Testis (tissue), 2 donors: ENCODE data around the gene BICD1.

Experiments
- POLR2A ChIP-seq: fragments of 450-650 bp; IDR thresholded peaks from one replicate; pipeline ENCODE4 v1.6.1; 2017; ENCODE audit warnings: antibody characterized with exemption, mild to moderate bottlenecking, moderate library complexity
- TF ChIP-seq, protein P1 (sequence below), 3 experiments: fragments of 450-650 bp in 2 of 3; fragments of 200-600 bp in 1 of 3; sonication (generic) in 1 of 3; IDR thresholded peaks; one replicate each; pipeline ENCODE4 v1.5.1; 2016 to 2019; ENCODE audit warnings: antibody characterized with exemption in 3 of 3, mild to moderate bottlenecking in 2 of 3, moderate library complexity in 1 of 3

DNA sequence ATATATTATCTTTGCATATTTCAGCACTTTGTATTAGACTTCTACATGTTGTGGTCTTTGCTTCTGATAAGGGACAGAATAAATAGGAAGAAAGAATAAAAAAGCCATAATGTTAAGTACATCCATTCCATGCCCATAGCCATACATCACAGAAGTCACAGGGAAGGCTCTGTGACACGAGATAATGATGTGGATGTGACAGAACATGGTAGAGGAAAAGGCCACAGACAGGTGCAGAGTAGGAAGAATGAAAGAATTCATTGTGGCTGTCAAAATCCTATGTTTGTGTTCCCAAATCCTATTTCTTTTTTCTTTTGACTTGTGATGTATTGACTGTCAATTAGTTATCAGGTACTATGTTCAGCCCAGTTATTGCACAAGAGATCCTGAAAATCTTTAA, 38.4 kb downstream of the BICD1 start:
- TF ChIP-seq, protein P1, sequence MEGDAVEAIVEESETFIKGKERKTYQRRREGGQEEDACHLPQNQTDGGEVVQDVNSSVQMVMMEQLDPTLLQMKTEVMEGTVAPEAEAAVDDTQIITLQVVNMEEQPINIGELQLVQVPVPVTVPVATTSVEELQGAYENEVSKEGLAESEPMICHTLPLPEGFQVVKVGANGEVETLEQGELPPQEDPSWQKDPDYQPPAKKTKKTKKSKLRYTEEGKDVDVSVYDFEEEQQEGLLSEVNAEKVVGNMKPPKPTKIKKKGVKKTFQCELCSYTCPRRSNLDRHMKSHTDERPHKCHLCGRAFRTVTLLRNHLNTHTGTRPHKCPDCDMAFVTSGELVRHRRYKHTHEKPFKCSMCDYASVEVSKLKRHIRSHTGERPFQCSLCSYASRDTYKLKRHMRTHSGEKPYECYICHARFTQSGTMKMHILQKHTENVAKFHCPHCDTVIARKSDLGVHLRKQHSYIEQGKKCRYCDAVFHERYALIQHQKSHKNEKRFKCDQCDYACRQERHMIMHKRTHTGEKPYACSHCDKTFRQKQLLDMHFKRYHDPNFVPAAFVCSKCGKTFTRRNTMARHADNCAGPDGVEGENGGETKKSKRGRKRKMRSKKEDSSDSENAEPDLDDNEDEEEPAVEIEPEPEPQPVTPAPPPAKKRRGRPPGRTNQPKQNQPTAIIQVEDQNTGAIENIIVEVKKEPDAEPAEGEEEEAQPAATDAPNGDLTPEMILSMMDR (IDR thresholded peaks at IDR 0.05) = no peak
- no peak for TF ChIP-seq POLR2A
